Activated gamma-delta T cell (primary cell): ENCODE measurements around the gene CSNK2A3.
"Not testable (repeated sequence)": the region's sequence is repeated elsewhere in the genome, so short reads cannot be mapped to it uniquely, and the experiment has no call there.

Experiments used
- DNase-seq: peaks from one replicate; lab custom pipeline; 2025; lab: John Stamatoyannopoulos, UW
- total RNA-seq, 2 donors: gene quantifications; one replicate each; lab custom pipeline; 2026; lab: John Stamatoyannopoulos, UW

Gene CSNK2A3
- total RNA-seq: 2.0 to 2.1 reads per million in 2 donors

DNA sequence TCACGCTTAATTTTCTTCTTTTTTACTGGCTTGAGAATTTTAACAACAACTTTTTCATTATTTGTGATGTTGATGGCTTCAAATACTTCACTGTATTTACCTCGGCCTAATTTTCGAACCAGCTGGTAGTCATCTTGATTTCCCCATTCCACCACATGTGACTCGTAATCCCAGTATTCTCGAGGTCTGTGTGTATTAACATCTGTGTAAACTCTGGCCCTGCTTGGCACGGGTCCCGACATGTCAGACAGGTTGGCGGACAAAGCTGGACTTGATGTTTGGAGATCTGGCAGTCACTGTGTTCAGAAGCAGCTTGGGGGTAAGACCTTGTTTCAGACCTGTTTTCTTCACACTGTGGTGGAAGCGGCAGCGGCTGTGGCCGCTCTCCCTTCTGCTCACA is at the start of gene CSNK2A3:
Gene CSNK2A3, minus strand, starts transcription at position 373 of the 400 bp plus-strand sequence. Its CDS starts 131 bp downstream, at position 242.
- not testable (repeated sequence) for DNase-seq

- no peak for DNase-seq
Observed at GRCh38 chr11:11401960-11402535, 49.0 kb upstream of the CSNK2A3 start.

DNA sequence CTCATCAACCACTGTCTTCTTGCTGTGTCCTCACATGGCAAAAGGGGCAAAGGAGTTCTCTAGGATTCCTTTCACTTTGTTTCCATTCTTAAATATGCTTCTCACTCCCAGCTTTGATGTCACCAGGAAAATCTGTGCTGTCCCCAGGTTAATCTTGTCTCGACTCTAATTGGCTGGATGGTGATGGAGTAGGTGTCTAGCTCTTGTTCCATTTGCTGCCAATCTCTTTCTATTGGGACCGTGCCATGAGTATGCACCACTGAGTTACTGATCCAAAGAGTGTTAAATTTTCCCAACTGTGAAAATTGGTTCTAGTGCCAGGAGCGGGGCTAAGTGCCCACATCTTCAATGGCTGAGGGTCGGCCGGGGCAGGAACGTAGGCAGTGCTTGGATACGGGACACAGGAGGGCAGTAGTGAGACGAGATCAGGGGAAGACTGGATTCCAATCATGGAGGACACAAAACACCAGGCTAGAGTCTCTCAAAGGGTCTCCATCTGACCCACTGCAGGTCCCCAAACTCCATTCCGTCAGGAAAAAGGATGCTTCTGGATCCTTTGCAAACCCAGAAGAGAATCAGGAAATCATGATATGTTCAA is 47.7 kb upstream of the CSNK2A3 start:
- DNase-seq: no peak

- DNase-seq: no peak
Observed at GRCh38 chr11:11400121-11400520, 47.1 kb upstream of the CSNK2A3 start.

DNA sequence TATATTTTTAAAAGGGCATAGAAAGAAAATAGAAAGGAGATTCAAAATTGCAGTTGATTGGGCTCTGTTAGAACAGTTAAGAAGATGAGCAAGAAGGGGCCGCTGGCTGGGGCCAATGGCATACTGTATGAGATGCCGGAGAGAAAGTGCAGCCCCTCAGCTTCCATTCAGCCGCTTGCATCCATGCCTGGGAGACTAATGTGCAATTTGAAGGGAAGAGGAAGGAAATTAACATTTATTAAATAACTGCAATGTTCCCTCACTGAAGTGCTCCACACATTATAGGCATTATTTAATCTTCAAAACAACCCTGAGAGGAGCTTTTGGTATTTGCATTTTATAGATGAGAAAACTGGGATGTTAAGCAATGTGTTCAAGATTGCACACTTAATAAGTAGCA is 44.7 kb upstream of the CSNK2A3 start:
- no peak for DNase-seq

GRCh38 chr11:11397036-11397415 is 44.0 kb upstream of the CSNK2A3 start:
- DNase-seq: no peak

GRCh38 chr11:11396301-11397035 is 43.4 kb upstream of the CSNK2A3 start:
- no peak for DNase-seq

DNA sequence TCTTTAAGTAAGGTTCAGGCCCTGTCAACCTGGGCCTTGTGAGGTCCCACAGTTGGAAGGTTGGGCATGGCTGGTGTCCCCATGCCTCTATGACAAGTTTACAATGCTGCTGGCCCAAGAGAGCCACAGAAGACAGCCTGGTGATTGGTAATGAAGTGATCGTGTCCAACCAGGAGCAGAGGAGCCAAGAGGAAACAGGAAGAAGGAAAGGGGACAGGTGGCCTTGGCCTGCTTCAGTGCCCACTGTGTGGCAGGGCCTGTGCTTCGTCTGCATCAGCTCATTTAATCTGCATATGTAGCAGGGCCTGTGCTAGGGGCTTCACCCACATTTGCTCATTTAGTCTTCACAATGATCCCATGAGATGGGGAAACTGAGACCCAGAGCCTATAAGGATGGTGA is 42.1 kb upstream of the CSNK2A3 start:
- no peak for DNase-seq

- no peak for DNase-seq
Observed at GRCh38 chr11:11394241-11394640, 41.2 kb upstream of the CSNK2A3 start.

- no peak for DNase-seq
Observed at GRCh38 chr11:11391796-11392463, 38.9 kb upstream of the CSNK2A3 start.

DNA sequence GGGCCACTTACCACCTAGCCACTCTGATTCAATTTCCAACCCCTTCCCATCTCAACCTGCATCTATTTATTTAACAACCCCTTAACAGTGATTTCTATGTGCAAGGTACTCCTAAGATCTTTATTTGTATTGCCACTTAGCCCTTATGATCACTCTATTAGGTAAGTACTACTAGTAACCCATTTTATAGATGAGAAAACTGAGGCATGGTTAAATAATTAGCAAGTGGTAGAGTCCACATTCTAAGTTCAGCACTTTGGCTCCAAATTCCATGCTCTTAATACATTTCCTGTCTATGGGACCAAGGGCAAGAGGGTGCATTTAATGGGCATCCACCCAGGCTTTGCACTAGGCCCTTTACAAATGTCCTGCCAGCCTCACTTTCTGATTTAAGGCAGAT is 38.1 kb upstream of the CSNK2A3 start:
- DNase-seq: no peak

- DNase-seq: no peak
Observed at GRCh38 chr11:11390068-11390771, 37.2 kb upstream of the CSNK2A3 start.

- DNase-seq: no peak
Observed at GRCh38 chr11:11389238-11389637, 36.2 kb upstream of the CSNK2A3 start.

DNA sequence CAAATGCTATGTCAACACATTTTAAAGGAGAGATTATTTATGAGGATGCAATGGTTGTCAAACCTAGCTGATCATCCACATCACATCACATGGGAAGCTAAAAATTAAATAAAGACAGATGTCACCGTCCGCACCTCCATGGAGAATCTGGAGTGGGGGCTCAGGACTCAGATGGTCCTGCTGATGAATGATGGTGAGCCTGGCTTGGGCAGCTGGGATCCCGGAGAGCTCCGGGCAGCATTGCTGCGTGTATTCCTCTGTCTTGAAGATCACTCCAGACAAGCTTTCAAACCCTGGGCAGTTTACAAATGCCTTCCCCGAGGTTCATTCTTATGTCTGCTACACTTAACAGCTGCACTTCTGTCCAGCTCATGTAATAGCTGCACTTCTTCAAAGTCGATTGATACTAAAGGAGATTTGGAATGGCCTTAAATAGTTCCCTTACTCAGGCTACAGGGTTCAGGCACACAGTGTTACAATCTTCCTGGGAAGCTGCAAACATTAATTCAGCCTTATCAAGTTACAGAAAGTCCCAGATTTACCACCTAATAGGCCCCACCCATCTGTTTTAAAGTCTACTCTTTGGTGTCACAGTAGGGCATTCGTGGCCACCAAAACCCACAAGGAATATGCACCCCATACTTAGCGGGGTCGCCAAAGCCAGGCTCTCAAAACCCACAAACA is 34.7 kb upstream of the CSNK2A3 start:
- no peak for DNase-seq

DNA sequence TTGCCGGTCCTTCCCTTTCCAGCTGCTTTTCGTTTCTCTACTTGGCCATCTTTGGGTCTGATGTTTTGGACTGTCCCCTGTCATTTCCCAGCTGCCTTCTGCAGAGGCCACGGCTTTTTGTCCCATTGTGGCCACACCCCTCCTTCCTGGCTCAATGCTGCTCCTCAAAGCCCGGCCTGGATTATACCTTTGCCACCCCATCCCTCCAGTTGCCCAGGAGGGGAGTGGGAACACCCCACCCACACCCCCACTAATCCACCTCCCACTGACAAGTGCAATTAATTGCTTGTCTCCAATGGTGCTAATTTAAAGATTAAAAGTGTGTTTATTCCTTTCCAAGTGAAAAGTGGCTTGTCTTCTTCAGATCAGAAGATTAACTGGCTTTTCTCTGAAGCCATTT is 34.2 kb upstream of the CSNK2A3 start:
- DNase-seq: no peak

GRCh38 chr11:11384829-11385228 is 31.8 kb upstream of the CSNK2A3 start:
- no peak for DNase-seq

- no peak for DNase-seq
Observed at GRCh38 chr11:11383995-11384394, 30.9 kb upstream of the CSNK2A3 start.

DNA sequence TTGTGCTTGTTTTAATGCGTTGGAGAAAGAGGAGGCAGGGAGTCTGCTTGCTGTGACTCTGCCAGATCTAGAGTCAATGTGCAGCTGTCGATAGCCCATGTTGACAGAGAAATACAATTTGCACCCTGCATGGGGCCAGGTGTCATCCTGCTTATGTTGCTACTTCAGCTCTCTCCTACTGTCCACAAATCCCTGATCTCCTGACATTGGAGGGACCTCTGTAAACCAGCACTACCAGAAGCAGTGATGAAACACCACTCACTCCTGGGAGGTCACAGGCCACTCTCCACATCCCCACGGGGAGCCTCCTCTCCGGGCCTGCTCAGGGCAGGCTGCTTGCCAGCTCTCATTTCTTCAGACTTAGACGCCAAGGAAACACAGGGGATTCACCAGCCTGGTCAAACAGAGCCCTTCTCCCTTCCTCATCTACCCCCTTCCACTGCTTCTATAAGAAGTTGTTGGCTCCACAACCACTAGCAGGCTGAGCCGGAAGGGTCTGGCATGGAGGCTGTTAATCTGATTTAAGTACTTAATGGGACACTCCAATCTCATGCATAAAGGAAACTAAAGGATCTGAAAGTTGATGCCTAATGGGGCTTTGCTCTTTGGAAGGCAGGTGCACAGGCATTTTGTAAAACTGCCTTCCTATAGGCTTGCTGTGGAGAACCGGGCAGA is 29.9 kb upstream of the CSNK2A3 start:
- no peak for DNase-seq

- no peak for DNase-seq
Observed at GRCh38 chr11:11381471-11382105, 28.5 kb upstream of the CSNK2A3 start.

DNA sequence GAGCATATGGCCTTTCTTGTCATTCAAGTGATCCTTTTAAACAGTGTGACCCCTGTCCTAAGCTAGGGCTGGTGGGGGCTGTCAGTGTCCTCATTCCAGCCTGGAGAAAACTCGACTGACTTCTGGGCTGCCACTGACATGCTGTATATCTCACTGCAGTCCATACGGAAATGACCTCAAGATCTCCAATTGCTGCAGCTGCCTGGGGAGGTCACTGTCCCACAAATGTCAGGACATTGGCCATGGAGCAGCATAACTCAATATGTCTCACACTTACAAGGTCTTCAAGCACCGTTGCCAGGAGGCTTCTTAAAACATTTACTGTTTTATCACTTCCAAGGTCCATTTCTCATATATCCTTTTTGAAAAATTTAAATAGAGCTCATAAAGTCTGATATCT is 27.8 kb upstream of the CSNK2A3 start:
- DNase-seq: no peak
